Muscle layer of duodenum (tissue), 2 donors: ENCODE results near the gene TNRC6A.
"Not testable (repeated sequence)": the region's sequence is repeated elsewhere in the genome, so short reads cannot be mapped to it uniquely, and the experiment has no call there.

Source experiments
- H3K27ac ChIP-seq: one replicate; pipeline ENCODE4 v1.7.0; 2013; ENCODE audit warnings: mild to moderate bottlenecking, low read length
- H3K27me3 ChIP-seq: one replicate; pipeline ENCODE4 v1.7.0; 2013; ENCODE audit warnings: low read depth, mild to moderate bottlenecking, control low read depth, low read length
- H3K36me3 ChIP-seq, 2 donors: one replicate each; pipeline ENCODE4 v1.7.0; 2013; ENCODE audit warnings: low read length in 2 of 2, control low read depth in 1 of 2, mild to moderate bottlenecking in 1 of 2; ENCODE audit not compliant: insufficient read depth in 2 of 2, control insufficient read depth in 1 of 2
- H3K4me1 ChIP-seq, 2 donors: one replicate each; pipeline ENCODE4 v1.7.0; 2013; ENCODE audit warnings: low read length in 2 of 2, mild to moderate bottlenecking in 2 of 2, control low read depth in 1 of 2, moderate library complexity in 1 of 2; ENCODE audit not compliant: insufficient read depth in 2 of 2, control insufficient read depth in 1 of 2
- H3K4me3 ChIP-seq, 2 donors: one replicate each; pipeline ENCODE4 v1.7.0; 2013; ENCODE audit warnings: low read length in 2 of 2, low read depth in 1 of 2, mild to moderate bottlenecking in 1 of 2
- H3K9me3 ChIP-seq, 2 donors: one replicate each; pipeline ENCODE4 v1.7.0; 2013; ENCODE audit warnings: low read length in 2 of 2, control low read depth in 1 of 2, mild to moderate bottlenecking in 1 of 2; ENCODE audit not compliant: control insufficient read depth in 1 of 2
- donor health status: healthy.

The TNRC6A gene

GRCh38 chr16:24745391-24745790, 15.9 kb downstream of the TNRC6A start:
- no peak overlapping the region for H3K27ac ChIP-seq
- H3K4me1 ChIP-seq: peaks cover 16 to 84% of the 10 kb centered on the region in 2 donors
- H3K36me3 ChIP-seq: no peaks in the 10 kb centered on the region
- no peaks in the 10 kb centered on the region for H3K27me3 ChIP-seq
- H3K4me3 ChIP-seq: no peak overlapping the region
- no peaks in the 10 kb centered on the region for H3K9me3 ChIP-seq

GRCh38 chr16:24745791-24746190, 16.3 kb downstream of the TNRC6A start:
- Histone ChIP-seq H3K4me3 (no peak overlapping the region), H3K27ac (no peak overlapping the region), H3K27me3 (no peaks in the 10 kb centered on the region), H3K36me3 (no peaks in the 10 kb centered on the region), H3K4me1 (peaks cover 16 to 80% of the 10 kb centered on the region in 2 donors), H3K9me3 (no peaks in the 10 kb centered on the region)

GRCh38 chr16:24747441-24747840, 18.0 kb downstream of the TNRC6A start:
- Histone ChIP-seq H3K4me1 (peaks cover 16 to 79% of the 10 kb centered on the region in 2 donors), H3K9me3 (no peaks in the 10 kb centered on the region), H3K27me3 (no peaks in the 10 kb centered on the region), H3K4me3 (no peak overlapping the region), H3K36me3 (no peaks in the 10 kb centered on the region), H3K27ac (no peak overlapping the region)

- Histone ChIP-seq H3K4me3 (no peak overlapping the region), H3K4me1 (peaks cover 16 to 75% of the 10 kb centered on the region in 2 donors), H3K9me3 (no peaks in the 10 kb centered on the region), H3K36me3 (no peaks in the 10 kb centered on the region), H3K27ac (no peak overlapping the region), H3K27me3 (no peaks in the 10 kb centered on the region)
Observed at GRCh38 chr16:24748242-24748641, 18.8 kb downstream of the TNRC6A start.

GRCh38 chr16:24749310-24749709, 19.9 kb downstream of the TNRC6A start:
- Histone ChIP-seq H3K4me1 (peaks cover 16 to 69% of the 10 kb centered on the region in 2 donors), H3K9me3 (no peaks in the 10 kb centered on the region), H3K27ac (no peak overlapping the region), H3K36me3 (no peaks in the 10 kb centered on the region), H3K27me3 (no peaks in the 10 kb centered on the region), H3K4me3 (no peak overlapping the region)

GRCh38 chr16:24749872-24750271, 20.4 kb downstream of the TNRC6A start:
- peaks cover 16 to 66% of the 10 kb centered on the region in 2 donors for H3K4me1 ChIP-seq
- H3K36me3 ChIP-seq, H3K27me3 ChIP-seq, H3K9me3 ChIP-seq, H3K27ac ChIP-seq, H3K4me3 ChIP-seq: not testable (repeated sequence)

GRCh38 chr16:24753000-24753399, 23.5 kb downstream of the TNRC6A start:
- no peaks in the 10 kb centered on the region for H3K27me3 ChIP-seq
- no peak overlapping the region for H3K4me3 ChIP-seq
- no peaks in the 10 kb centered on the region for H3K36me3 ChIP-seq
- H3K9me3 ChIP-seq: no peaks in the 10 kb centered on the region
- peaks cover 7 to 37% of the 10 kb centered on the region in 2 donors for H3K4me1 ChIP-seq
- H3K27ac ChIP-seq: no peak overlapping the region

GRCh38 chr16:24753437-24753836, 24.0 kb downstream of the TNRC6A start:
- Histone ChIP-seq H3K36me3 (peaks cover 2% of the 10 kb centered on the region in 2 donors), H3K4me1 (peaks cover 3 to 32% of the 10 kb centered on the region in 2 donors), H3K9me3 (no peaks in the 10 kb centered on the region), H3K4me3 (no peak overlapping the region), H3K27ac (no peak overlapping the region), H3K27me3 (no peaks in the 10 kb centered on the region)

- H3K4me3 ChIP-seq: no peak overlapping the region
- peaks cover 7% of the 10 kb centered on the region in 2 donors for H3K36me3 ChIP-seq
- H3K27me3 ChIP-seq: no peaks in the 10 kb centered on the region
- H3K9me3 ChIP-seq: no peaks in the 10 kb centered on the region
- H3K4me1 ChIP-seq: peaks cover 0 to 21% of the 10 kb centered on the region in 2 donors
- no peak overlapping the region for H3K27ac ChIP-seq
Observed at GRCh38 chr16:24754543-24754942, 25.1 kb downstream of the TNRC6A start.

- Histone ChIP-seq H3K27ac (no peak overlapping the region), H3K36me3 (peaks cover 7 to 10% of the 10 kb centered on the region in 2 donors), H3K27me3 (no peaks in the 10 kb centered on the region), H3K9me3 (no peaks in the 10 kb centered on the region), H3K4me1 (peaks cover 0 to 18% of the 10 kb centered on the region in 2 donors), H3K4me3 (no peak overlapping the region)
Observed at GRCh38 chr16:24755201-24755874, 25.9 kb downstream of the TNRC6A start.

- Histone ChIP-seq H3K27me3 (no peaks in the 10 kb centered on the region), H3K27ac (no peak overlapping the region), H3K4me3 (no peak overlapping the region), H3K9me3 (no peaks in the 10 kb centered on the region), H3K36me3 (peaks cover 7 to 10% of the 10 kb centered on the region in 2 donors), H3K4me1 (peaks cover 0 to 19% of the 10 kb centered on the region in 2 donors)
Observed at GRCh38 chr16:24758373-24758772, 28.9 kb downstream of the TNRC6A start.

- Histone ChIP-seq H3K27ac (no peak overlapping the region), H3K9me3 (no peaks in the 10 kb centered on the region), H3K36me3 (peaks cover 7 to 10% of the 10 kb centered on the region in 2 donors), H3K27me3 (no peaks in the 10 kb centered on the region), H3K4me1 (peaks cover 0 to 26% of the 10 kb centered on the region in 2 donors), H3K4me3 (no peak overlapping the region)
Observed at GRCh38 chr16:24759006-24759405, 29.6 kb downstream of the TNRC6A start.
